Activated naive CD4-positive, alpha-beta T cell treated with anti-CD3 and anti-CD28 coated beads for 36 hours (primary cell): ENCODE results near the gene ROPN1L. TPM values are rescaled to one million over a fixed set of nuclear protein-coding genes. Genes with fewer than 3 reads are reported as not detected.

Source experiments
- CTCF ChIA-PET: fragments of 350-600 bp; sonication (Branson Sonifier 250); formaldehyde crosslinking; loops from one replicate; lab custom pipeline; 2021; ENCODE audit warnings: antibody characterized with exemption; lab: Charles Lee
- DNase-seq: peaks from one replicate; pipeline ENCODE4 v3.0.0-alpha.2; 2020
- H3K27ac Mint-ChIP-seq: one replicate; pipeline ENCODE4 v1.8.0; 2021; ENCODE audit warnings: mild to moderate bottlenecking, mixed read lengths
- H3K27me3 Mint-ChIP-seq: one replicate; pipeline ENCODE4 v1.8.0; 2021; ENCODE audit warnings: low read depth, mixed read lengths
- H3K36me3 Mint-ChIP-seq: one replicate; pipeline ENCODE4 v1.8.0; 2021; ENCODE audit warnings: low read depth, mixed read lengths
- H3K4me1 Mint-ChIP-seq: one replicate; pipeline ENCODE4 v1.8.0; 2021; ENCODE audit warnings: low read depth, mixed read lengths
- H3K4me3 Mint-ChIP-seq: one replicate; pipeline ENCODE4 v1.8.0; 2021; ENCODE audit warnings: mild to moderate bottlenecking, moderate library complexity, mixed read lengths
- H3K9me3 Mint-ChIP-seq: one replicate; pipeline ENCODE4 v1.8.0; 2021; ENCODE audit warnings: mixed read lengths
- intact Hi-C: fragments of 100-400 bp; cut with micrococcal nuclease; formaldehyde crosslinking; loops from one replicate; pipeline ENCODE4 v1.15.1; 2023
- total RNA-seq, 2 experiments: library from RNA; stranded (reverse); gene quantifications; one replicate each; pipeline ENCODE4 v1.2.3, GENCODE V29; 2021

ROPN1L gene
- total RNA-seq, 2 experiments from 2014 or later, result not detected

- no peaks in the 10 kb centered on the region for H3K27me3 Mint-ChIP-seq
- DNase-seq, result no peak
- H3K9me3 Mint-ChIP-seq, result no peaks in the 10 kb centered on the region
- no peak overlapping the region for H3K4me3 Mint-ChIP-seq
- intact Hi-C loops, result loop anchor here (10.0 kb wide), 1 partner anchor 1044 kb away; no protein-coding TSS in a partner anchor
- no peak overlapping the region for H3K27ac Mint-ChIP-seq
- H3K4me1 Mint-ChIP-seq, result peaks cover 7% of the 10 kb centered on the region
- CTCF ChIA-PET, result interaction anchor here (0.7 to 6.4 kb wide), 6 partner anchors 8 to 400 kb away, joined by 3 to 84 read pairs (median 4); partner anchors contain the start of gene ROPN1L
- H3K36me3 Mint-ChIP-seq, result no peaks in the 10 kb centered on the region
Measured at GRCh38 chr5:10451137-10451824, 9.6 kb downstream of the ROPN1L start.

GRCh38 chr5:10452768-10453331 is 11.2 kb downstream of the ROPN1L start:
- peaks cover 1% of the 10 kb centered on the region for H3K4me1 Mint-ChIP-seq
- CTCF ChIA-PET, result interaction anchor here (0.5 to 6.4 kb wide), 12 partner anchors 9 to 535 kb away, joined by 3 to 84 read pairs (median 4); partner anchors contain the start of gene ROPN1L
- no peak overlapping the region for H3K27ac Mint-ChIP-seq
- no peaks in the 10 kb centered on the region for H3K9me3 Mint-ChIP-seq
- peak; percentile 22 for DNase-seq
- no peak overlapping the region for H3K4me3 Mint-ChIP-seq
- H3K36me3 Mint-ChIP-seq, result no peaks in the 10 kb centered on the region
- no peaks in the 10 kb centered on the region for H3K27me3 Mint-ChIP-seq
- intact Hi-C loops, result loop anchor here (1.0 to 10.0 kb wide), 6 partner anchors 123 to 1042 kb away; no protein-coding TSS in a partner anchor

- Mint-ChIP-seq H3K27ac (no peak overlapping the region), H3K9me3 (no peaks in the 10 kb centered on the region), H3K27me3 (no peaks in the 10 kb centered on the region), H3K4me3 (no peak overlapping the region), H3K36me3 (no peaks in the 10 kb centered on the region), H3K4me1 (peaks cover 1% of the 10 kb centered on the region)
- no peak for DNase-seq
- CTCF ChIA-PET, result interaction anchor here (0.5 to 6.4 kb wide), 6 partner anchors 10 to 625 kb away, joined by 3 to 84 read pairs (median 8); partner anchors contain the start of gene ROPN1L
- intact Hi-C loops, result loop anchor here (2.0 to 10.0 kb wide), 2 partner anchors 409 to 1041 kb away; no protein-coding TSS in a partner anchor
Measured at GRCh38 chr5:10453545-10453944, 11.9 kb downstream of the ROPN1L start.

GRCh38 chr5:10454591-10455276 is 13.1 kb downstream of the ROPN1L start:
- CTCF ChIA-PET, result interaction anchor here (1.3 to 6.4 kb wide), 4 partner anchors 11 to 303 kb away, joined by 3 to 84 read pairs (median 16); partner anchors contain the start of gene ROPN1L
- Mint-ChIP-seq H3K9me3 (no peaks in the 10 kb centered on the region), H3K27ac (no peak overlapping the region), H3K4me3 (no peak overlapping the region), H3K27me3 (no peaks in the 10 kb centered on the region), H3K36me3 (no peaks in the 10 kb centered on the region), H3K4me1 (peaks cover 1% of the 10 kb centered on the region)
- DNase-seq, result no peak
- intact Hi-C loops, result loop anchor here (10.0 kb wide), 1 partner anchor 1040 kb away; no protein-coding TSS in a partner anchor

GRCh38 chr5:10455277-10455670 is 13.6 kb downstream of the ROPN1L start:
- peaks cover 1% of the 10 kb centered on the region for H3K4me1 Mint-ChIP-seq
- CTCF ChIA-PET, result interaction anchor here (0.6 to 6.4 kb wide), 3 partner anchors 172 to 626 kb away, joined by 3 to 84 read pairs (median 3); no protein-coding TSS in a partner anchor
- no peak overlapping the region for H3K27ac Mint-ChIP-seq
- H3K36me3 Mint-ChIP-seq, result no peaks in the 10 kb centered on the region
- H3K9me3 Mint-ChIP-seq, result no peaks in the 10 kb centered on the region
- DNase-seq, result no peak
- intact Hi-C loops, result loop anchor here (10.0 kb wide), 1 partner anchor 1040 kb away; no protein-coding TSS in a partner anchor
- no peak overlapping the region for H3K4me3 Mint-ChIP-seq
- H3K27me3 Mint-ChIP-seq, result no peaks in the 10 kb centered on the region

- Mint-ChIP-seq H3K4me1 (peaks cover 1% of the 10 kb centered on the region), H3K27me3 (no peaks in the 10 kb centered on the region), H3K27ac (no peak overlapping the region), H3K9me3 (no peaks in the 10 kb centered on the region), H3K36me3 (no peaks in the 10 kb centered on the region), H3K4me3 (no peak overlapping the region)
- CTCF ChIA-PET, result interaction anchor here (0.6 to 6.4 kb wide), 2 partner anchors 148 to 171 kb away, joined by 3 to 84 read pairs; no protein-coding TSS in a partner anchor
- intact Hi-C loops, result loop anchor here (10.0 kb wide), 1 partner anchor 1038 kb away; no protein-coding TSS in a partner anchor
- DNase-seq, result no peak
Measured at GRCh38 chr5:10456583-10457420, 15.1 kb downstream of the ROPN1L start.

- Mint-ChIP-seq H3K36me3 (no peaks in the 10 kb centered on the region), H3K27ac (no peak overlapping the region), H3K4me3 (no peak overlapping the region), H3K9me3 (no peaks in the 10 kb centered on the region), H3K4me1 (no peaks in the 10 kb centered on the region), H3K27me3 (no peaks in the 10 kb centered on the region)
- intact Hi-C loops, result loop anchor here (10.0 kb wide), 1 partner anchor 1037 kb away; no protein-coding TSS in a partner anchor
- no peak for DNase-seq
- CTCF ChIA-PET, result no interaction called here
Measured at GRCh38 chr5:10457682-10458574, 16.2 kb downstream of the ROPN1L start.

GRCh38 chr5:10459080-10460055 is 17.7 kb downstream of the ROPN1L start:
- H3K4me1 Mint-ChIP-seq, result no peaks in the 10 kb centered on the region
- intact Hi-C loops, result loop anchor here (10.0 kb wide), 1 partner anchor 1035 kb away; no protein-coding TSS in a partner anchor
- no peak overlapping the region for H3K4me3 Mint-ChIP-seq
- H3K27me3 Mint-ChIP-seq, result no peaks in the 10 kb centered on the region
- CTCF ChIA-PET, result no interaction called here
- H3K36me3 Mint-ChIP-seq, result no peaks in the 10 kb centered on the region
- H3K9me3 Mint-ChIP-seq, result no peaks in the 10 kb centered on the region
- H3K27ac Mint-ChIP-seq, result no peak overlapping the region
- no peak for DNase-seq

GRCh38 chr5:10460252-10460906 is 18.7 kb downstream of the ROPN1L start:
- intact Hi-C loops, result no loop called here
- CTCF ChIA-PET, result no interaction called here

More at GRCh38 chr5:10460252-10460906, 18.7 kb downstream of the ROPN1L start:
- no peaks in the 10 kb centered on the region for H3K36me3 Mint-ChIP-seq
- no peak overlapping the region for H3K27ac Mint-ChIP-seq
- no peak for DNase-seq
- H3K4me3 Mint-ChIP-seq, result no peak overlapping the region
- H3K4me1 Mint-ChIP-seq, result no peaks in the 10 kb centered on the region
- H3K9me3 Mint-ChIP-seq, result no peaks in the 10 kb centered on the region
- no peaks in the 10 kb centered on the region for H3K27me3 Mint-ChIP-seq
